K562 (cell line): ENCODE measurements around the gene PATL2. TPM values are rescaled to one million over a fixed set of nuclear protein-coding genes. Genes with fewer than 3 reads are reported as not detected.

Experiments used
- ATAC-seq: fragments of 200-7000 bp; cut with Tn5 transposase; 3 replicates; pipeline ENCODE4 v1.9.1; 2020; ENCODE audit warnings: moderate library complexity
- BruUV-seq: library from RNA; stranded (reverse); fragments of 400-500 nt; replicated peaks from 2 replicates; lab custom pipeline; 2021; lab: Mats Ljungman, UMichigan
- CTCF ChIA-PET: fragments of 300-600 bp; formaldehyde crosslinking; extraction: SDS; loops from one replicate; lab custom pipeline; 2021; ENCODE audit warnings: low intra/inter-chr PET ratio; lab: Yijun Ruan, JAX
- POLR2A ChIA-PET: fragments of 300-600, 350-650 bp; sonication (Branson Sonifier 250); formaldehyde crosslinking; extraction: SDS; loops from one replicate; lab custom pipeline; 2021; ENCODE audit warnings: antibody characterized with exemption, inconsistent platforms; lab: Yijun Ruan, JAX
- DNase-seq, 4 experiments: peaks; one replicate each; pipeline versions ENCODE4 v3.0.0 to v3.0.0-alpha.2; 2011 to 2018; ENCODE audit warnings: low spot score in 3 of 4, mixed read lengths in 3 of 4; ENCODE audit errors: extremely low read depth in 1 of 4
- FAIRE-seq: peaks from 2 replicates; lab custom pipeline; 2011; peaks lifted over from hg19 to GRCh38; lab: Jason Lieb, UNC
- H2AFZ ChIP-seq: 2 replicates; pipeline ENCODE4 v1.6.0; 2011; ENCODE audit warnings: low read depth, low read length, control low read depth, inconsistent platforms
- H3K27ac ChIP-seq: fragments of 200-600 bp; 3 replicates; pipeline ENCODE4 v1.8.0; 2011; ENCODE audit warnings: low read depth, mild to moderate bottlenecking, control low read depth, inconsistent platforms, low read length, moderate library complexity, mixed read lengths; ENCODE audit errors: extremely low read depth
- H3K27me3 ChIP-seq, 2 experiments: fragments of 300-600 bp in 1 of 2; 2 replicates in 1 of 2; 3 replicates in 1 of 2; pipeline versions ENCODE4 v1.6.0 to v1.8.0; 2011; ENCODE audit warnings: inconsistent platforms in 2 of 2, low read length in 2 of 2, mild to moderate bottlenecking in 1 of 2, mixed read lengths in 1 of 2, moderate library complexity in 1 of 2; ENCODE audit not compliant: control insufficient read depth in 2 of 2, insufficient read depth in 2 of 2
- H3K36me3 ChIP-seq: fragments of 300-600 bp; 3 replicates; pipeline ENCODE4 v1.8.0; 2011; ENCODE audit warnings: mild to moderate bottlenecking, low read length, inconsistent platforms; ENCODE audit not compliant: control insufficient read depth, insufficient read depth
- H3K4me1 ChIP-seq, 2 experiments: fragments of 200-600 bp in 1 of 2; replicated peaks in 1 of 2; 2 replicates in 1 of 2; 3 replicates in 1 of 2; pipeline versions ENCODE4 v1.5.1 to v1.8.0; 2011; ENCODE audit warnings: inconsistent platforms in 2 of 2, low read length in 2 of 2, mild to moderate bottlenecking in 1 of 2, mixed read lengths in 1 of 2, moderate library complexity in 1 of 2; ENCODE audit not compliant: control insufficient read depth in 2 of 2, insufficient read depth in 2 of 2
- H3K4me2 ChIP-seq: 2 replicates; pipeline ENCODE4 v1.6.1; 2011; ENCODE audit warnings: low read length, control low read depth, inconsistent platforms, mixed read lengths; ENCODE audit not compliant: insufficient read depth
- H3K4me3 ChIP-seq: fragments of 200-600 bp; sonication (generic), shearing (Covaris generic); 2 replicates; pipeline ENCODE4 v1.5.1; 2016; ENCODE audit warnings: control low read depth, inconsistent platforms
- H3K79me2 ChIP-seq: fragments of 200-600 bp; 3 replicates; pipeline ENCODE4 v1.8.0; 2011; ENCODE audit warnings: low read length, inconsistent platforms; ENCODE audit not compliant: control insufficient read depth, insufficient read depth
- H3K9ac ChIP-seq, 2 experiments: 2 replicates each; pipeline versions ENCODE4 v1.6.0 to v1.6.1; 2011; ENCODE audit warnings: low read depth in 2 of 2, low read length in 2 of 2, control low read depth in 1 of 2, inconsistent platforms in 1 of 2, mild to moderate bottlenecking in 1 of 2, mixed read lengths in 1 of 2; ENCODE audit not compliant: insufficient read depth in 1 of 2
- H3K9me1 ChIP-seq: one replicate; pipeline ENCODE4 v1.6.0; 2011; ENCODE audit warnings: inconsistent platforms, mild to moderate bottlenecking, low read length, moderate library complexity; ENCODE audit not compliant: control insufficient read depth, insufficient read depth
- H3K9me3 ChIP-seq: replicated peaks from 2 replicates; pipeline ENCODE4 v1.5.1; 2011; ENCODE audit warnings: low read depth, low read length, inconsistent platforms; ENCODE audit not compliant: control insufficient read depth, insufficient read depth
- H4K20me1 ChIP-seq: replicated peaks from 2 replicates; pipeline ENCODE4 v1.6.1; 2011; ENCODE audit warnings: low read length, inconsistent platforms, mixed read lengths; ENCODE audit not compliant: control insufficient read depth, insufficient read depth
- ATF3 ChIP-seq, 2 experiments: fragments of 450-650 bp in 1 of 2; sonication (generic) in 1 of 2; formaldehyde crosslinking in 1 of 2; IDR thresholded peaks in 1 of 2; conservative IDR thresholded peaks in 1 of 2; 2 replicates each; pipeline versions ENCODE4 v1.6.1 to v1.8.1; 2016 to 2023; ENCODE audit warnings: mild to moderate bottlenecking in 2 of 2, moderate library complexity in 2 of 2, inconsistent platforms in 1 of 2, missing genetic modification reagents in 1 of 2
- BRD9 ChIP-seq: fragments of 450-650 bp; IDR thresholded peaks from 2 replicates; pipeline ENCODE4 v1.6.1; 2018; ENCODE audit warnings: low read depth; ENCODE audit not compliant: partially characterized antibody
- CCAR2 ChIP-seq: fragments of 200-400 bp; formaldehyde crosslinking; IDR thresholded peaks from 2 replicates; pipeline ENCODE4 v1.6.1; 2017; ENCODE audit warnings: mild to moderate bottlenecking, low read depth, low read length
- CEBPG ChIP-seq, 3 experiments: fragments of 200-800 bp in 1 of 3; sonication (Bioruptor generic) in 1 of 3; sonication (generic) in 1 of 3; formaldehyde crosslinking in 1 of 3; IDR thresholded peaks in 2 of 3; conservative IDR thresholded peaks in 1 of 3; 2 replicates each; pipeline versions ENCODE4 v1.6.1 to v1.8.0; 2016 to 2022; ENCODE audit warnings: missing compliant biosample characterization in 2 of 3, missing genetic modification characterization in 2 of 3, mild to moderate bottlenecking in 1 of 3, missing genetic modification reagents in 1 of 3
- EZH2 ChIP-seq: IDR thresholded peaks from 2 replicates; pipeline ENCODE4 v1.6.1; 2012; ENCODE audit warnings: low read depth, mild to moderate bottlenecking, inconsistent platforms, low read length, borderline replicate concordance
- NFRKB ChIP-seq: fragments of 450-650 bp; IDR thresholded peaks from 2 replicates; pipeline ENCODE4 v1.6.1; 2016; ENCODE audit warnings: low read depth
- RBM17 ChIP-seq: fragments of 200-400 bp; formaldehyde crosslinking; IDR thresholded peaks from 2 replicates; pipeline ENCODE4 v1.6.1; 2017; ENCODE audit warnings: low read depth, mild to moderate bottlenecking, low read length, borderline replicate concordance
- RBM25 ChIP-seq: fragments of 200-400 bp; formaldehyde crosslinking; IDR thresholded peaks from 2 replicates; pipeline ENCODE4 v1.6.1; 2018; ENCODE audit warnings: low read length, low read depth, moderate library complexity; ENCODE audit not compliant: severe bottlenecking
- RFX1 ChIP-seq: fragments of 450-650 bp; IDR thresholded peaks from 2 replicates; pipeline ENCODE4 v1.6.1; 2016; ENCODE audit warnings: mild to moderate bottlenecking, moderate library complexity
- TSC22D4 ChIP-seq: fragments of 450-650 bp; IDR thresholded peaks from 2 replicates; pipeline ENCODE4 v1.6.1; 2016; ENCODE audit warnings: missing genetic modification characterization, missing biosample characterization, control low read depth
- ZNF146 ChIP-seq: IDR thresholded peaks from one replicate; pipeline ENCODE4 v1.6.1; 2018; ENCODE audit warnings: missing compliant biosample characterization; ENCODE audit not compliant: unreplicated experiment
- WGBS: fragments of 100-300 bp; shearing (Covaris generic); methylation state at CpG from one replicate; pipeline ENCODE4 v1.1.6; 2016; ENCODE audit warnings: low coverage, mixed read lengths; ENCODE audit not compliant: insufficient coverage; ENCODE audit errors: missing lambda C conversion rate; 5-methylcytosine and 5-hydroxymethylcytosine counted together
- in situ Hi-C: fragments of 300-500 bp; cut with MboI; formaldehyde crosslinking; loops from 4 replicates; pipeline ENCODE4 v1.15.0; 2018; ENCODE audit warnings: inconsistent platforms, mixed read lengths
- intact Hi-C: fragments of 100-400 bp; cut with micrococcal nuclease; formaldehyde crosslinking; loops from 2 replicates; pipeline ENCODE4 v1.14.2; 2022
- polyA plus RNA-seq, 8 experiments: library from polyadenylated mRNA; depleted of rRNA in 4 of 8; stranded (reverse) in 5 of 8; unstranded in 3 of 8; fragments of >200 nt; fragmentation: Nextera tagmentation in 2 of 8; fragmentation: Illumina TruSeq in 1 of 8; extraction: Ambion mirVana in 2 of 8; extraction: Trizol in 1 of 8; gene quantifications; 2 replicates each; pipeline versions ENCODE4 v1.2.1 to v1.2.3, GENCODE V29; 2011 to 2014; ENCODE audit warnings: inconsistent platforms in 1 of 8, missing spikeins in 1 of 8
- total RNA-seq, 7 experiments: library from RNA; depleted of rRNA in 6 of 7; stranded (reverse); fragments of >200 nt in 6 of 7; fragmentation: Illumina TruSeq in 2 of 7; extraction: Trizol in 2 of 7; gene quantifications; 2 replicates each; pipeline versions ENCODE4 v1.2.1 to v1.2.3, GENCODE V29; 2011 to 2021; ENCODE audit warnings: low replicate concordance in 1 of 7
- TF ChIP-seq, protein P1 (sequence below), 3 experiments: IDR thresholded peaks in 2 of 3; conservative IDR thresholded peaks in 1 of 3; 2 replicates each; pipeline ENCODE4 v1.5.1; 2011 to 2012; ENCODE audit warnings: low read length in 3 of 3, mild to moderate bottlenecking in 3 of 3, control low read depth in 2 of 3, improper control_type of control experiment in 1 of 3, inconsistent platforms in 1 of 3, low read depth in 1 of 3, mixed read lengths in 1 of 3, moderate library complexity in 1 of 3; ENCODE audit not compliant: insufficient read depth in 2 of 3

PATL2 gene
- total and polyA plus RNA-seq, 9 of the 15 experiments (the other 6 are each of a cell fraction or from before 2014, with no cell fraction given): 0.42 to 1.1 (median 0.86) TPM

GRCh38 chr15:44647036-44647435 lies 64.1 kb downstream of the PATL2 start:
- no peak for DNase-seq
- ChIA-PET CTCF (no interaction called here), POLR2A (interaction anchor here (0.7 to 0.9 kb wide), 2 partner anchors 14 to 16 kb away, joined by 3 to 7 read pairs; partner anchors contain the start of gene SPG11)
- no peak overlapping the region for H3K4me2 ChIP-seq
- no peaks in the 10 kb centered on the region for H3K9me3 ChIP-seq
- H3K27ac ChIP-seq: no peak overlapping the region
- H2AFZ ChIP-seq: no peak overlapping the region
- 100% methylated on average over 1 of the region's 1 CpG for WGBS
- BruUV-seq: no TSS peak
- no peaks in the 10 kb centered on the region for H3K27me3 ChIP-seq
- H3K9ac ChIP-seq: no peak overlapping the region
- H4K20me1 ChIP-seq: no peaks in the 10 kb centered on the region
- ATAC-seq: no peak
- H3K36me3 ChIP-seq: peaks cover 62% of the 10 kb centered on the region
- no peak overlapping the region for H3K4me3 ChIP-seq
- FAIRE-seq: no peak
- H3K4me1 ChIP-seq: no peaks in the 10 kb centered on the region; a peak in 2 of 5 replicates
- H3K79me2 ChIP-seq: peaks cover 31% of the 10 kb centered on the region
- in situ Hi-C loops (no loop called here), intact Hi-C loops (no loop called here)
- no peaks in the 10 kb centered on the region for H3K9me1 ChIP-seq
- no peak for TF ChIP-seq RBM17
- no peak for TF ChIP-seq BRD9
- no peak for TF ChIP-seq EZH2
- TF ChIP-seq CCAR2: no peak

DNA sequence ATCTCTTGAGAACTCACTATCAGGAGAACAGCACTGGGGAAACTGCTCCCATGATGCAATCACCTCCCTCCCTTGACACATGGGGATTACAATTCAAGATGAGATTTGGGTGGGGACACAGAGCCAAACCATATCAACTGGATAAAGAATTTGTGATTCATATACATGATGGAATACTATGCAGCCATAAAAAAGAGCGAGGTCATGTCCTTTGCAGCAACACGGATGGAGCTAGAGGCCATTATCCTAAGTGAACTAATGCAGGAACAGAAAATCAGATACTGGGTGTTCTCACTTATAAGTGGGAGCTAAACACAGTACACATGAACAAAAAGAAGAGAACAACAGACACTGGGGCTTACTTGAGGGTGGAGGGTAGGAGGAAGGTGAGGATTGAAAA lies 64.7 kb downstream of the PATL2 start:
- ChIA-PET POLR2A (interaction anchor here (0.9 kb wide), 1 partner anchor 16 kb away, joined by 7 read pairs; the partner anchor contains the start of gene SPG11), CTCF (no interaction called here)
- 90% methylated on average over 2 of the region's 2 CpGs for WGBS
- TF ChIP-seq ATF3 (IDR thresholded peaks at IDR 0.05): peak; percentile 44
- TF ChIP-seq ATF3 (CRISPR knock-in tag; conservative IDR thresholded peaks at IDR 0.05): no peak
- TF ChIP-seq RBM25: peak; percentile 35
- TF ChIP-seq ZNF146 (CRISPR knock-in tag): peak; percentile 95
- no peak for TF ChIP-seq TSC22D4 (tag)
- peak; percentile 46; the same call in 1 of the 2 replicates for TF ChIP-seq CEBPG (CRISPR knock-in tag; IDR thresholded peaks at IDR 0.05)
- TF ChIP-seq CEBPG (tag; conservative IDR thresholded peaks at IDR 0.05 in 1 of 2, IDR thresholded peaks at IDR 0.05 in 1 of 2): no peak
- TF ChIP-seq, protein P1, sequence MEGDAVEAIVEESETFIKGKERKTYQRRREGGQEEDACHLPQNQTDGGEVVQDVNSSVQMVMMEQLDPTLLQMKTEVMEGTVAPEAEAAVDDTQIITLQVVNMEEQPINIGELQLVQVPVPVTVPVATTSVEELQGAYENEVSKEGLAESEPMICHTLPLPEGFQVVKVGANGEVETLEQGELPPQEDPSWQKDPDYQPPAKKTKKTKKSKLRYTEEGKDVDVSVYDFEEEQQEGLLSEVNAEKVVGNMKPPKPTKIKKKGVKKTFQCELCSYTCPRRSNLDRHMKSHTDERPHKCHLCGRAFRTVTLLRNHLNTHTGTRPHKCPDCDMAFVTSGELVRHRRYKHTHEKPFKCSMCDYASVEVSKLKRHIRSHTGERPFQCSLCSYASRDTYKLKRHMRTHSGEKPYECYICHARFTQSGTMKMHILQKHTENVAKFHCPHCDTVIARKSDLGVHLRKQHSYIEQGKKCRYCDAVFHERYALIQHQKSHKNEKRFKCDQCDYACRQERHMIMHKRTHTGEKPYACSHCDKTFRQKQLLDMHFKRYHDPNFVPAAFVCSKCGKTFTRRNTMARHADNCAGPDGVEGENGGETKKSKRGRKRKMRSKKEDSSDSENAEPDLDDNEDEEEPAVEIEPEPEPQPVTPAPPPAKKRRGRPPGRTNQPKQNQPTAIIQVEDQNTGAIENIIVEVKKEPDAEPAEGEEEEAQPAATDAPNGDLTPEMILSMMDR (IDR thresholded peaks at IDR 0.05 in 2 of 3, conservative IDR thresholded peaks at IDR 0.05 in 1 of 3; ENCODE audit: insufficient read depth in 2 of 3, low read depth in 1 of 3, low read length in 3 of 3): no peak
- no peak for TF ChIP-seq RFX1
- no peak for TF ChIP-seq NFRKB
- Histone ChIP-seq H3K36me3 (peaks cover 62% of the 10 kb centered on the region), H3K4me3 (no peak overlapping the region), H3K9ac (no peak overlapping the region), H3K79me2 (peaks cover 37% of the 10 kb centered on the region), H3K9me1 (no peaks in the 10 kb centered on the region), H3K27ac (no peak overlapping the region), H2AFZ (no peak overlapping the region), H3K9me3 (no peaks in the 10 kb centered on the region), H4K20me1 (no peaks in the 10 kb centered on the region), H3K4me1 (no peaks in the 10 kb centered on the region; a peak in 2 of 5 replicates), H3K27me3 (no peaks in the 10 kb centered on the region), H3K4me2 (no peak overlapping the region)
- in situ Hi-C loops (no loop called here), intact Hi-C loops (no loop called here)
- no peak for FAIRE-seq
- no peak for DNase-seq
- BruUV-seq: no TSS peak
- ATAC-seq: no peak
